Activated T-helper 1 cell treated with anti-CD3 and anti-CD28 coated beads, Interleukin-2, amount 50 U/mL, for 16 hours (primary cell): ENCODE data around the gene PTPDC1.

ENCODE experiments used
- DNase-seq, 2 donors: peaks; one replicate each; pipeline ENCODE4 v3.0.0-alpha.2; 2020; ENCODE audit warnings: low read depth in 1 of 2, low spot score in 1 of 2

The PTPDC1 gene

GRCh38 chr9:94140791-94141790 is 56.8 kb downstream of the PTPDC1 start:
- DNase-seq = no peak

DNA sequence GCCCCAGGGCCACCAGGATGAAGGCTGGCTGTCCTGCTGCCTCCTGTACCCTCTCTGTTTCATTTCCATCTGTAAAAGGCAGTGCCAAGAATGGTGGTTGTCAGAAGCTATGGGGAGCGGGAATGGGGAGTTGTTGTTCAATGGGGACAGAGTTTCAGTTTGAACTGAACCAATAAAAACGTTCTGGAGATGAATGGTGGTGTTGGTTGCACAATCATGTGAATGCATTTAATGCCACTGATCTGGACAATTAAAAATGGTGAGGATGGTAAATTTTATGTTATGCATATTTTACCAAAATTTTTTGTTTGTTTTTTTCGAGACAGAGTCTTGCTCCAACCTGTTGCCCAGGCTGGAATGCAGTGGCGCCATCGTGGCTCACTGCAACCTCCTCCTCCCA is 58.1 kb downstream of the PTPDC1 start:
- DNase-seq = no peak

GRCh38 chr9:94144394-94144793 is 60.1 kb downstream of the PTPDC1 start:
- DNase-seq = no peak

- DNase-seq = no peak
These were observed 61.4 kb downstream of the PTPDC1 start for GRCh38 chr9:94145640-94146039.

GRCh38 chr9:94147776-94148175 is 63.5 kb downstream of the PTPDC1 start:
- DNase-seq = no peak

GRCh38 chr9:94148419-94148818 is 64.2 kb downstream of the PTPDC1 start:
- no peak for DNase-seq

- DNase-seq = no peak
These were observed 65.4 kb downstream of the PTPDC1 start for GRCh38 chr9:94149696-94150095.

GRCh38 chr9:94150279-94150828 is 66.1 kb downstream of the PTPDC1 start:
- no peak for DNase-seq

GRCh38 chr9:94150890-94151650 is 66.8 kb downstream of the PTPDC1 start:
- no peak for DNase-seq

DNA sequence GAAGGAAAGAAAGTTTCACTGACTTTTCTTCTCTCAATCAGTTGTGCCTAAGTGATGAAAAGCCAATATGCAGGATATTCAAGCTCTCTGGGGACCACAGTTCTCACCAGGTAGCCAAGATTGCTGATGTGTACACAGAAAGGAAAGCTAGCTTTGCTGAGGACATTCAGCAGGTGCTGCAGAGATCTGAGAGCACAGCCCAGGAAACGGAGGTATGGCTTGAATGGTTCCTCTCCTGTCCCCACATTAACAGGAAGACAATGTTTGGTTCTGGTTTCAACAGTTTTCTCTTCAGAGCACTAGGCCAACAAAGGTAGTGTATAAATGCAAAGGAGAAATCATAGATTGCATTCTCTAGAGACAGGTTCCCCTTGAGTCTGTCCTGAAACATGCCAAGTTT is 69.6 kb downstream of the PTPDC1 start:
- no peak for DNase-seq

- DNase-seq = no peak
These were observed 72.2 kb downstream of the PTPDC1 start for GRCh38 chr9:94156348-94157049.

DNA sequence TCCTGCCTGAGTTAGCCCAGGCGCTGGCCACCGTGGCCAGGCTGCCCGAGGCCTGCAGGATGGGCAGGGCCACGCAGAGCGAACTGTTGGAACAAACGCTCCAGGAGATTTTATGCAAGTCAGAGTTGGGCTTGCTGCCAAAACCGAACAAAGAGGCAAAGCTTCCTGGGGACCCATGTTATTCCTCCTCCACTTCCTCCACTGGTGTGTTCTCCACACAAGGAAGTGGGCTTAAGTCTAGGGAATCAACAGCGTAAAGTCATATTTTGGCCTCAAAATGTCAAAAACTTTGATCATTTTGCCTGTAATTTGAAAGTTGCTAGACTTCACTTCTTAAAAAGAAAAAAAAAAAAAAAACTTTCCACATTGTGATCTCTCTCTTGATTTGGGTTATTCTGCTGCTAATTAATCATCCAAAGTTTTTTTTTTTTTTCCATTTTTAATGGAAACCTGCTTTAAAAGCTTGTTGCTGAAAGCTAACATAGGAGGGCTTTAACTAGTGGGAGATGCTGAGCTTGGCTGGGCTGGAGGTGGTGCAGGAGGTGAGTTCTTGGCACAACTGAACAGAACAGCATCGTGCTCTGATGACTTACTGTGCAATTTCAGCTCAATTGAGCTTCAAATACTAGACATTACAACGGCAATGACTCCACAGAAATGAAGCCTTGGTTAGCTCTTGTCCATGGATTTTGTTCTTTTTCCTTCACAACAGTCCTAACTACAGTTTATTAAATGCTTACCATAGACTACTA is 73.0 kb downstream of the PTPDC1 start:
- no peak for DNase-seq
